OCI-LY1 (cell line): ENCODE results near the gene CYP3A4.

ENCODE experiments used
- CTCF ChIP-seq: fragments of 200-600 bp; sonication (generic), shearing (Covaris generic); IDR thresholded peaks from 2 replicates; pipeline ENCODE4 v1.5.1; 2017; ENCODE audit warnings: mild to moderate bottlenecking, antibody characterized with exemption, low read length, moderate library complexity, mixed read lengths
- EZH2 ChIP-seq: fragments of 200-600 bp; sonication (generic), shearing (Covaris generic); IDR thresholded peaks from 2 replicates; pipeline ENCODE4 v1.8.0; 2017; ENCODE audit warnings: borderline replicate concordance, mixed run types, mild to moderate bottlenecking, antibody characterized with exemption, low read length, moderate library complexity, mixed read lengths

- TF ChIP-seq CTCF (no peak), EZH2 (no peak)
Measured at GRCh38 chr7:99728615-99729014, 55.4 kb downstream of the CYP3A4 start.
